Pericardium fibroblast (primary cell): Measurements from ENCODE around the gene WIPF3. TPM values are rescaled to one million over a fixed set of nuclear protein-coding genes. Genes with fewer than 3 reads are reported as not detected.

Source experiments
- total RNA-seq: library from RNA; depleted of rRNA; stranded (reverse); fragments of >200 nt; gene quantifications from 2 replicates; pipeline ENCODE4 v1.2.3, GENCODE V29; 2015

WIPF3 gene
- 0.17 TPM in 1 of 2 replicates, not detected in the other for total RNA-seq

GRCh38 chr7:29806208-29806994 lies at the start of gene WIPF3:
Gene WIPF3 (plus strand): TSS chr7:29806508. CDS start chr7:29834725, 28,217 bp downstream.

Other genes starting within 250 kb of the WIPF3 start
- gene PRR15, start 242.7 kb upstream of the WIPF3 start, total RNA-seq, result 35.2 and 112 TPM in 2 replicates
- gene SCRN1, start 183.3 kb downstream of the WIPF3 start, total RNA-seq, result 80.6 and 92.5 TPM in 2 replicates
- 18.6 and 27.9 TPM in 2 replicates for gene FKBP14, start 220.2 kb downstream of the WIPF3 start, total RNA-seq
- gene PLEKHA8, start 221.9 kb downstream of the WIPF3 start, total RNA-seq, result 6.7 and 7.9 TPM in 2 replicates